ENCODE data around the gene COMTD1.
"Not testable (repeated sequence)": the region's sequence is repeated elsewhere in the genome, so short reads cannot be mapped to it uniquely, and the experiment has no call there.

The COMTD1 gene

GRCh38 chr10:75228834-75229233 lies 6.9 kb downstream of the COMTD1 start:
- ChIA-PET CTCF (interaction anchor here (0.8 to 11.1 kb wide), 5 partner anchors 16 to 119 kb away, joined by 3 to 148 read pairs (median 3); a partner anchor contains a TSS), POLR2A (no interaction called here)
- no peak for DNase-seq (ENCODE audit: extremely low spot score)
- TF ChIP-seq, protein P1, sequence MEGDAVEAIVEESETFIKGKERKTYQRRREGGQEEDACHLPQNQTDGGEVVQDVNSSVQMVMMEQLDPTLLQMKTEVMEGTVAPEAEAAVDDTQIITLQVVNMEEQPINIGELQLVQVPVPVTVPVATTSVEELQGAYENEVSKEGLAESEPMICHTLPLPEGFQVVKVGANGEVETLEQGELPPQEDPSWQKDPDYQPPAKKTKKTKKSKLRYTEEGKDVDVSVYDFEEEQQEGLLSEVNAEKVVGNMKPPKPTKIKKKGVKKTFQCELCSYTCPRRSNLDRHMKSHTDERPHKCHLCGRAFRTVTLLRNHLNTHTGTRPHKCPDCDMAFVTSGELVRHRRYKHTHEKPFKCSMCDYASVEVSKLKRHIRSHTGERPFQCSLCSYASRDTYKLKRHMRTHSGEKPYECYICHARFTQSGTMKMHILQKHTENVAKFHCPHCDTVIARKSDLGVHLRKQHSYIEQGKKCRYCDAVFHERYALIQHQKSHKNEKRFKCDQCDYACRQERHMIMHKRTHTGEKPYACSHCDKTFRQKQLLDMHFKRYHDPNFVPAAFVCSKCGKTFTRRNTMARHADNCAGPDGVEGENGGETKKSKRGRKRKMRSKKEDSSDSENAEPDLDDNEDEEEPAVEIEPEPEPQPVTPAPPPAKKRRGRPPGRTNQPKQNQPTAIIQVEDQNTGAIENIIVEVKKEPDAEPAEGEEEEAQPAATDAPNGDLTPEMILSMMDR (IDR thresholded peaks at IDR 0.05; ENCODE audit: control extremely low read depth, extremely low read depth, low read depth, missing control alignments): no peak

GRCh38 chr10:75228278-75228677 lies 7.5 kb downstream of the COMTD1 start:
- TF ChIP-seq, protein P1 (IDR thresholded peaks at IDR 0.05; ENCODE audit: control extremely low read depth, extremely low read depth, low read depth, missing control alignments): no peak
- CTCF ChIA-PET: interaction anchor here (0.8 to 11.1 kb wide), 7 partner anchors 9 to 119 kb away, joined by 3 to 148 read pairs (median 3); a partner anchor contains a TSS
- no peak for DNase-seq (ENCODE audit: extremely low spot score)
- POLR2A ChIA-PET: no interaction called here

DNA sequence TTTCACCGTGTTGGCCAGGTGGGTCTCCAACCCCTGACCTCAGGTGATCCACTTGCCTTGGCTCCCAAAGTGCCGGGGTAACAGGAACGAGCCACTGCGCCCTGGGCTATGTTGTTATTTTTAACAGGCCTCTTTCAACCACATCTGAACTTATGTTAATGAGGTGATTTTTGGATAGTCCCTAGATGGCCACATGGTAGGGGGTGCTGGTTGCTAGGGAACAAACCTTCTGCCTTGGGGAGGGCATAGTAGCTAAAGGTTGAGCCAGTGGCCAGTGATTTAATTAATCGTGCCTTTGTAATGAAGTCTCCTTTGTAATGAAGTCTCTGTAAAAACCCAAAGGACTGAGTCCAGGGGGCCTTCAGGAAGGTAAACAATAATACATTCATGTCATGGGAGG lies 9.1 kb downstream of the COMTD1 start:
- DNase-seq (ENCODE audit: extremely low spot score): no peak
- ChIA-PET POLR2A (no interaction called here), CTCF (interaction anchor here (1.1 to 5.9 kb wide), 5 partner anchors 9 to 39 kb away, joined by 3 to 32 read pairs (median 3); partner anchors contain the start of genes COMTD1 and VDAC2)
- TF ChIP-seq, protein P1 (IDR thresholded peaks at IDR 0.05; ENCODE audit: control extremely low read depth, extremely low read depth, low read depth, missing control alignments): no peak

DNA sequence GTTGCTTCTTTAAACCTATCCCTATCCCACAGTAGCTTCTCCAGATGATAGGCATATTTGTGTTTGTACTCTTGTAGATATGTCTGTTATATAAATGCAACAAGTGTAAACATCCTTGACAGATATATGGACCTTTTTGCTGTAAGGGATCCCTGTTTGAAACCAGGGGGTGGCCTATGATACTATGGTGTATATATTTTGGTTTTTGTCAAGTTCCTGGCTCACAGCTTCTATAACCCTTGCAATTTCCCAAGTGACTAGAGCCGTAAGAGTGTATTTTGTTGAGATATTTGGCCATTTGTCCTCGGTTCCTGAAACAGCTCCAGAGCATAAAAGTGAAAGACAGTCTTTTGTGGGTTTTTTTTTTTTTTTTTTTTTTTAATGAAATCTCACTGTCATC lies 9.7 kb downstream of the COMTD1 start:
- no peak for DNase-seq (ENCODE audit: extremely low spot score)
- TF ChIP-seq, protein P1 (IDR thresholded peaks at IDR 0.05; ENCODE audit: control extremely low read depth, extremely low read depth, low read depth, missing control alignments): no peak
- CTCF ChIA-PET: interaction anchor here (1.1 to 5.9 kb wide), 5 partner anchors 9 to 38 kb away, joined by 3 to 32 read pairs (median 3); partner anchors contain the start of genes COMTD1 and VDAC2

GRCh38 chr10:75223507-75223906 lies 12.2 kb downstream of the COMTD1 start:
- TF ChIP-seq, protein P1 (IDR thresholded peaks at IDR 0.05; ENCODE audit: control extremely low read depth, extremely low read depth, low read depth, missing control alignments): no peak
- CTCF ChIA-PET: interaction anchor here (0.8 to 5.9 kb wide), 5 partner anchors 8 to 29 kb away, joined by 3 to 32 read pairs (median 15); partner anchors contain the start of genes COMTD1 and VDAC2
- POLR2A ChIA-PET: interaction anchor here (1.2 kb wide), 1 partner anchor 12 kb away, joined by 7 read pairs; the partner anchor contains the start of gene VDAC2

More for the DNA sequence above, 9.7 kb downstream of the COMTD1 start:
- POLR2A ChIA-PET: interaction anchor here (0.6 to 1.7 kb wide), 4 partner anchors 15 to 408 kb away, joined by 4 to 8 read pairs (median 6); partner anchors contain the start of gene VDAC2

GRCh38 chr10:75221492-75221891 lies 14.3 kb downstream of the COMTD1 start:
- DNase-seq (ENCODE audit: extremely low spot score); POLR2A ChIA-PET: not testable (repeated sequence)
- CTCF ChIA-PET: interaction anchor here (1.1 to 5.9 kb wide), 3 partner anchors 9 to 14 kb away, joined by 5 to 32 read pairs (median 15); partner anchors contain the start of gene COMTD1

More at GRCh38 chr10:75223507-75223906, 12.2 kb downstream of the COMTD1 start:
- no peak for DNase-seq (ENCODE audit: extremely low spot score)

GRCh38 chr10:75220274-75220673 lies 15.5 kb downstream of the COMTD1 start:
- no peak for DNase-seq (ENCODE audit: extremely low spot score)
- TF ChIP-seq, protein P1 (IDR thresholded peaks at IDR 0.05; ENCODE audit: control extremely low read depth, extremely low read depth, low read depth, missing control alignments): no peak
- CTCF ChIA-PET: interaction anchor here (0.9 to 1.6 kb wide), 3 partner anchors 8 to 22 kb away, joined by 3 to 5 read pairs (median 4); no protein-coding TSS in a partner anchor
- POLR2A ChIA-PET: interaction anchor here (0.6 kb wide), 2 partner anchors 255 to 1073 kb away, joined by 3 to 4 read pairs; no protein-coding TSS in a partner anchor

Measured in GM10248 (cell line).